ENCODE data around the gene ADAMTS12. TPM values are rescaled to one million over a fixed set of nuclear protein-coding genes. Genes with fewer than 3 reads are reported as not detected.

The ADAMTS12 gene
- polyA plus RNA-seq, 6 donors from 2014 or later = not detected

DNA sequence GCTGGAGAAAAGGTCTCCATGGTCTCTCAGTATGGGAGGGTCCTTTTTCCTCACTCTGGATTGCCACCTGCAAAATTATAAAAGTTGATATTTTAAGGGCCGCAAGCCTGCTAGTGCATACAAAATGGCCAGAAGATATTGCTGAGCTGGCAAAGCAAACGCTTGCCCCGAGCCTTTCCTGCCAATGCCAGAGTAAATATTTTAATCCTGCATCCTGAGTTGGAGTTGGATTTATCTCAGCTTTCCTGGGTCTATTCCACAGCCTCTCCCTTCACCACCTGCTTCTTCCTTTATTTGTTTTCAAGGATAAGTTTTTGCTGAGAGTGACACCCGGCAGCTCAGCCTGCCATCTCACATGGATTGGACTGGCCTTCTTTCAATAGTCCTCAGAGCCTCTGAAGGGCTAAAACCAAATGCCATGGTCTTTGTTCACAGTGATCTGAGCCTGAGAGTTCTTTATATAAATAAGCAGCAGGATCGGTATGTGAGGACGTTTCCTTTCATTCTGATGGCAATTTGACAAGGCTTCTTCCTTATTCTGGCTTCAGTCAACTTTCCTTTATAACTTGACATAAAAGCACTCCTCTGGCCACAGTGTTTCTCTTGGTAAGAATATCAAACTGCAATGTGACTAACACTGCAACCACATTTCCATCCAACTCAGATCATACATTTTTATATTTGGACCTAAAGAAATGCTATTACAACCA is 170.1 kb downstream of the ADAMTS12 start:
- Mint-ChIP-seq H3K9me3 (no peaks in the 10 kb centered on the region), H3K27ac (no peak overlapping the region), H3K4me3 (no peak overlapping the region), H3K4me1 (no peaks in the 10 kb centered on the region), H3K36me3 (peaks cover 0 to 4% of the 10 kb centered on the region in 2 donors), H3K27me3 (peaks cover 0 to 4% (median 0%) of the 10 kb centered on the region in 3 donors)
- ATAC-seq (ENCODE audit: low read depth in 2 of 2) (no peak), DNase-seq (no peak)

- DNase-seq = no peak
- Mint-ChIP-seq H3K36me3 (peaks cover 0 to 4% of the 10 kb centered on the region in 2 donors), H3K4me1 (no peaks in the 10 kb centered on the region), H3K9me3 (no peaks in the 10 kb centered on the region), H3K4me3 (no peak overlapping the region), H3K27ac (no peak overlapping the region), H3K27me3 (peaks cover 0 to 4% (median 0%) of the 10 kb centered on the region in 3 donors)
- no peak for ATAC-seq (ENCODE audit: low read depth in 2 of 2)
Measured at GRCh38 chr5:33720176-33720575, 171.6 kb downstream of the ADAMTS12 start.

- no peaks in the 10 kb centered on the region for H3K4me1 Mint-ChIP-seq
- H3K36me3 Mint-ChIP-seq = peaks cover 0 to under 1% of the 10 kb centered on the region in 2 donors
- no peak overlapping the region for H3K4me3 Mint-ChIP-seq
- DNase-seq (no peak), ATAC-seq (ENCODE audit: low read depth in 2 of 2) (no peak)
- peaks cover 0 to under 1% (median 0%) of the 10 kb centered on the region in 7 donors for H3K9me3 Mint-ChIP-seq
- no peak overlapping the region for H3K27ac Mint-ChIP-seq
- H3K27me3 Mint-ChIP-seq = peaks cover 0 to 4% (median 0%) of the 10 kb centered on the region in 3 donors
Measured at GRCh38 chr5:33719769-33720168, 172.0 kb downstream of the ADAMTS12 start.

DNA sequence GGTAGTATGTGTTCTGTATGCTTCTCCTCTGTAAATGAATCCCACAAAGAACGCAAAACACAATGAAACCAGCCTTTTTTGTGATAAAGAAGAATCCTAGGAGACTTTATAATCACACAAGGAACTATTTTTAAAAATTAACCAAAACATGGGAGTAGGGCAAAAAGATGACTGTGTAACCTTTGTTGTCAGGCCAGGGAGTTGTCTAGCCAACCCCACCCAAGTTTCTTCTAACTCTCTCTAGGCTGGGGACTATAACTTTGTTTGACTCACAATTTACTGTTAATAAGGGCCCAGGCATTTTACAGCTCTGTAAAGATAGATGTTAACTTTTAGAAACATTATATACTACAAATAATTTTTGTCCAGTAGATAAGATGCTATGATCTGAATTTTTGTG is 176.1 kb downstream of the ADAMTS12 start:
- DNase-seq (no peak), ATAC-seq (ENCODE audit: low read depth in 2 of 2) (no peak)
- H3K27ac Mint-ChIP-seq = no peak overlapping the region
- no peak overlapping the region for H3K4me3 Mint-ChIP-seq
- no peaks in the 10 kb centered on the region for H3K36me3 Mint-ChIP-seq
- peaks cover 0 to 4% (median 0%) of the 10 kb centered on the region in 3 donors for H3K27me3 Mint-ChIP-seq
- peaks cover 0 to 37% (median 0%) of the 10 kb centered on the region in 3 donors for H3K4me1 Mint-ChIP-seq
- H3K9me3 Mint-ChIP-seq = peaks cover 0 to 9% (median 5%) of the 10 kb centered on the region in 7 donors

DNA sequence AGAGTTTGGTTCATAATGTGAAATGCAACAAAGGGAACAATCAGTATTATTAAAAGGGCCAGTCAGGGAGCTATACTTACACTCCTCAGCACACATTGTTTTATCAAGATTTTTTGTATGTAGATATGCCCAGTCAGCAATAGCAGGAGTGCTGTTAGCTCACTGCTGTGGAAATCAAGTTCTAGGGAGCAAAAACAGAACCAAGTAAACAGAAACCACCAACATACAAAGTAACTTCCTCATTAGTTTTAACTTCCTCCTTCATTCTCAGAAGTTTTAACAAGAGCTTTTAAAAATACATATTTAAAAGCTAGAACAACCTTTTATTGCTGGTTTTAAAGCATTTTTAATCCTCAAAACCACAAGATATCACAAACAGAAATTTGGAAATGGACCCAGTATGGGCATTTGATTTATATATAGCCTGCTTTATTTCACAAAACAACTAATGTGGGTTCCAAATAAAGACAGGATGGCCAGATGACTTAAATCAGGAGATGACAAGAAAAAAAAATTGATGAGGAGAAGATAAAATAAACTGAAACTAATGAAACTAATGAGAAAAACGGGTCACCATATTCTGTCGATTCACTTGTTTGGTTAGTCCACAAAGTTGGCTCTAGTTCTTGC is 178.5 kb downstream of the ADAMTS12 start:
- Mint-ChIP-seq H3K4me3 (peak overlapping the region in 2 of 8 donors; percentile 48 to 66), H3K9me3 (peaks cover 4 to 14% (median 9%) of the 10 kb centered on the region in 7 donors), H3K4me1 (peaks cover 0 to 37% (median 0%) of the 10 kb centered on the region in 3 donors), H3K27me3 (no peaks in the 10 kb centered on the region), H3K27ac (peak overlapping the region in 1 of 6 donors; percentile 62), H3K36me3 (no peaks in the 10 kb centered on the region)
- DNase-seq = no peak
- no peak for ATAC-seq (ENCODE audit: low read depth in 2 of 2)

GRCh38 chr5:33712664-33713063 is 179.1 kb downstream of the ADAMTS12 start:
- peaks cover 4 to 17% (median 10%) of the 10 kb centered on the region in 7 donors for H3K9me3 Mint-ChIP-seq
- ATAC-seq (ENCODE audit: low read depth in 2 of 2) (no peak), DNase-seq (no peak)
- H3K36me3 Mint-ChIP-seq = no peaks in the 10 kb centered on the region
- peaks cover 0 to 37% (median 0%) of the 10 kb centered on the region in 3 donors for H3K4me1 Mint-ChIP-seq
- peak overlapping the region in 1 of 6 donors; percentile 30 for H3K27ac Mint-ChIP-seq
- peak overlapping the region in 1 of 8 donors; percentile 31 for H3K4me3 Mint-ChIP-seq
- no peaks in the 10 kb centered on the region for H3K27me3 Mint-ChIP-seq

DNA sequence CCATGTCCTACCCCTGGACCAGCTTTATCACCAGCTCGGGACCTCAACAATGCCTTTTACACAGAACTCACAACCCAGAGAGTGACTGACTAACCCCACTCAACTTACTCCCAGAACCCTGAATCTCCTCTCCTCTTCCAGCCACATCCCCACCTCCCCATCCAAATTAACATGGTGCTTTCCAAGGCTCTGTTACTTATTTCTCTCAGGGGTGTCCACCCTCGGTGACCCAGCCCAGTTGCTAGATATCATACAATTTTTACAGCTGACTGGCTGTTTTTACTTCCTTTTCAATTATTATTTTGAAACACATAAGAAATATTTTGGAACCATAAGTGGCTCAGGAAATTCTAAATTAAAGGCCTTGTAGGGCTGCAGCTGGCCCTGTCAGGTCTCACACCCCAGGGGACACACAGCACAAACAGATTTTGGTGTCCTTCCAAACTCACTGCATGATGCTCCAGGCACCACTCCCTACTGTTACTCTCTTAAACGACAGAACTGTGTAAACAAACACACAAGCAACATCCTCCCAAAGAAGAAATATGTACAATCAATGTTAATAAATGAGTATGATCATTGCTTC is 180.6 kb downstream of the ADAMTS12 start:
- Mint-ChIP-seq H3K4me1 (peaks cover 0 to 37% (median 0%) of the 10 kb centered on the region in 3 donors), H3K4me3 (no peak overlapping the region), H3K27me3 (no peaks in the 10 kb centered on the region), H3K27ac (no peak overlapping the region), H3K9me3 (peaks cover 9 to 30% (median 24%) of the 10 kb centered on the region in 7 donors), H3K36me3 (no peaks in the 10 kb centered on the region)
- DNase-seq (no peak), ATAC-seq (ENCODE audit: low read depth in 2 of 2) (no peak)

- ATAC-seq (ENCODE audit: low read depth in 2 of 2) (no peak), DNase-seq (no peak)
- Mint-ChIP-seq H3K27me3 (peaks cover 0 to 4% (median 0%) of the 10 kb centered on the region in 3 donors), H3K4me3 (no peak overlapping the region), H3K4me1 (no peaks in the 10 kb centered on the region), H3K27ac (no peak overlapping the region), H3K36me3 (no peaks in the 10 kb centered on the region), H3K9me3 (peaks cover 3 to 27% (median 14%) of the 10 kb centered on the region in 7 donors)
Measured at GRCh38 chr5:33702867-33703266, 188.9 kb downstream of the ADAMTS12 start.

GRCh38 chr5:33701951-33702350 is 189.8 kb downstream of the ADAMTS12 start:
- no peak overlapping the region for H3K4me3 Mint-ChIP-seq
- peaks cover 0 to 4% (median 0%) of the 10 kb centered on the region in 3 donors for H3K27me3 Mint-ChIP-seq
- H3K36me3 Mint-ChIP-seq = no peaks in the 10 kb centered on the region
- no peaks in the 10 kb centered on the region for H3K4me1 Mint-ChIP-seq
- DNase-seq (no peak), ATAC-seq (ENCODE audit: low read depth in 2 of 2) (no peak)
- H3K27ac Mint-ChIP-seq = no peak overlapping the region
- H3K9me3 Mint-ChIP-seq = peaks cover 3 to 18% (median 6%) of the 10 kb centered on the region in 7 donors

DNA sequence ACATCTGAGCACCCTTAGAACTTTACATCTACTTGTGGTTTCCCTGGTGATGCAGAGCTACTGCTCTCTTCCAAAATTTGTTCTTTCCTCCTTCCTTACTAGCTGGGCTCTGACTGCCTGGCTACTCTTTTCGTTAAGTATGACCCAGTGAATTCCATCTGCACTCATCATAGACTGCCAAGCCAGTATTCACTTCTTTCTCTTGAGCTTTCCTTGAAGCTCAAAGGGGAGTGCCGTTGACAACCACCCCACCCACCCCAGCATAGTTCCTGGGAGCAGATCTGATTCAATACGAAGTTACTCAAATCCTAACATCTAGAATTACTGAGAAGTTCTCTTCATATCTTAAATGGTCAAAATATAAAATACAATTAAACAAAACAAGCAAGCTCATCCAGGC is 190.5 kb downstream of the ADAMTS12 start:
- peaks cover 0 to 4% (median 0%) of the 10 kb centered on the region in 3 donors for H3K27me3 Mint-ChIP-seq
- H3K4me3 Mint-ChIP-seq = no peak overlapping the region
- no peaks in the 10 kb centered on the region for H3K36me3 Mint-ChIP-seq
- peaks cover 0 to 11% (median 2%) of the 10 kb centered on the region in 7 donors for H3K9me3 Mint-ChIP-seq
- no peaks in the 10 kb centered on the region for H3K4me1 Mint-ChIP-seq
- no peak for DNase-seq
- ATAC-seq (ENCODE audit: low read depth in 2 of 2) = no peak
- no peak overlapping the region for H3K27ac Mint-ChIP-seq

- Mint-ChIP-seq H3K4me1 (no peaks in the 10 kb centered on the region), H3K27ac (peak overlapping the region in 1 of 6 donors; percentile 66), H3K27me3 (peaks cover 0 to 10% (median under 1%) of the 10 kb centered on the region in 3 donors), H3K36me3 (peaks cover 8 to 13% of the 10 kb centered on the region in 2 donors), H3K4me3 (no peak overlapping the region), H3K9me3 (peaks cover 6 to 27% (median 12%) of the 10 kb centered on the region in 7 donors)
- DNase-seq (no peak), ATAC-seq (ENCODE audit: low read depth in 2 of 2) (no peak)
Measured at GRCh38 chr5:33696411-33696810, 195.4 kb downstream of the ADAMTS12 start.

DNA sequence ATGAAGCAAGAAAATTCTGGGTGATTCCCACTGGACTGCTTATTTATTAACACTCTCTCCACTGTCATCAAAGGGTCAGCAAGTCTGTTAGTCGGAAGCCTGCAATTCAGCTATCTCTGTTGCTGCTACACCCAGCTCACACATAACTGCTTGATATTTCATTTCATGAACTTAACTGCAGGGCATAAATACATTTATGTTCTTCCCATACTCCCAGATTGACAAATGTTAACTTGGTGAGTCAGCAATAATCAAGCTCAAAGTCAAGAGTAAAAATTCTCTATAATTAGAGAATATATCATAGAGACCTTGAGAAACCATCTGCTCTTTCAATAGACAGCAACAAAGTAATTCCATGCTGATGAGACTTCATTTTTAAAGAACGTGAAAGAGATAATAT is 198.8 kb downstream of the ADAMTS12 start:
- H3K36me3 Mint-ChIP-seq = peaks cover 8 to 14% of the 10 kb centered on the region in 2 donors
- peaks cover 7 to 27% (median 12%) of the 10 kb centered on the region in 7 donors for H3K9me3 Mint-ChIP-seq
- no peak for ATAC-seq (ENCODE audit: low read depth in 2 of 2)
- peaks cover 0 to 15% (median 5%) of the 10 kb centered on the region in 3 donors for H3K27me3 Mint-ChIP-seq
- H3K4me1 Mint-ChIP-seq = no peaks in the 10 kb centered on the region
- H3K4me3 Mint-ChIP-seq = no peak overlapping the region
- H3K27ac Mint-ChIP-seq = no peak overlapping the region
- DNase-seq = no peak

DNA sequence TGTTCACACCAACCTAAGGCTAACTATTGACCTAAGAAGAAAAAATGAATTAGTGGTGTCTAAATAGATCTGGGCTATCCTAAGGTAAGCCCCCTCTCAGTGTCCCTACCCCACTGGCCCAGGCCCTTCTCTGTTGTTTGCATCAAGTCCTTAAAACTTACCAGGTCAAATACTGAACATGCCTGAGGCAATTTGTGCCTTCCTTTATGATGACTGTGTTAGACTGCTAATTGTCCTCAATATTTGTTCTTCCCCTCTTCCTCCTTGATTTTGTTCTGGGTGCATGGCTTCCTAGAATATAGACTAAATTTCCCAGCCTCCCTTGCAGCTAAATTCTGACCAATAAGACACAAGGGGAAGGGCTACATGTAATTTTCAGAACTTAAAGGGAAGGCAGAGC is 199.9 kb downstream of the ADAMTS12 start:
- Mint-ChIP-seq H3K9me3 (peaks cover 7 to 27% (median 10%) of the 10 kb centered on the region in 7 donors), H3K4me1 (peaks cover 0 to 1% (median 0%) of the 10 kb centered on the region in 3 donors), H3K27me3 (peaks cover 0 to 15% (median 5%) of the 10 kb centered on the region in 3 donors), H3K27ac (peak overlapping the region in 1 of 6 donors; percentile 17), H3K36me3 (peaks cover 8 to 14% of the 10 kb centered on the region in 2 donors), H3K4me3 (no peak overlapping the region)
- DNase-seq = no peak
- ATAC-seq (ENCODE audit: low read depth in 2 of 2) = no peak
